Measurements from ENCODE around the gene KCNC3.

The KCNC3 gene

GRCh38 chr19:50266041-50266440 is 63.1 kb downstream of the KCNC3 start:
- Histone ChIP-seq H3K27me3 (ENCODE audit: control insufficient read depth, insufficient read depth, low read length) (no peaks in the 10 kb centered on the region), H3K4me1 (no peaks in the 10 kb centered on the region), H3K9me3 (ENCODE audit: control insufficient read depth, low read length) (no peaks in the 10 kb centered on the region), H3K27ac (no peak overlapping the region), H3K4me3 (ENCODE audit: low read depth, low read length) (no peak overlapping the region), H2AFZ (no peak overlapping the region), H3K4me2 (ENCODE audit: low read length) (no peak overlapping the region), H3K9ac (no peak overlapping the region), H3K36me3 (ENCODE audit: control insufficient read depth, insufficient read depth, low read length) (no peaks in the 10 kb centered on the region), H3K79me2 (no peaks in the 10 kb centered on the region)
- TF ChIP-seq CTCF (IDR thresholded peaks at IDR 0.05) = no peak

GRCh38 chr19:50264483-50265186 is 64.5 kb downstream of the KCNC3 start:
- no peak for TF ChIP-seq CTCF (IDR thresholded peaks at IDR 0.05)
- no peaks in the 10 kb centered on the region for H3K4me1 ChIP-seq
- H3K4me2 ChIP-seq (ENCODE audit: low read length) = no peak overlapping the region
- no peak overlapping the region for H2AFZ ChIP-seq
- no peak overlapping the region for H3K9ac ChIP-seq
- no peak overlapping the region for H3K27ac ChIP-seq
- H3K36me3 ChIP-seq (ENCODE audit: control insufficient read depth, insufficient read depth, low read length) = no peaks in the 10 kb centered on the region
- H3K27me3 ChIP-seq (ENCODE audit: control insufficient read depth, insufficient read depth, low read length) = no peaks in the 10 kb centered on the region
- H3K79me2 ChIP-seq = no peaks in the 10 kb centered on the region
- H3K4me3 ChIP-seq (ENCODE audit: low read depth, low read length) = no peak overlapping the region
- H3K9me3 ChIP-seq (ENCODE audit: control insufficient read depth, low read length) = no peaks in the 10 kb centered on the region

- no peak overlapping the region for H3K27ac ChIP-seq
- no peak overlapping the region for H2AFZ ChIP-seq
- TF ChIP-seq CTCF (IDR thresholded peaks at IDR 0.05) = no peak
- no peak overlapping the region for H3K9ac ChIP-seq
- H3K27me3 ChIP-seq (ENCODE audit: control insufficient read depth, insufficient read depth, low read length) = no peaks in the 10 kb centered on the region
- no peaks in the 10 kb centered on the region for H3K79me2 ChIP-seq
- no peaks in the 10 kb centered on the region for H3K36me3 ChIP-seq (ENCODE audit: control insufficient read depth, insufficient read depth, low read length)
- H3K4me2 ChIP-seq (ENCODE audit: low read length) = no peak overlapping the region
- H3K4me3 ChIP-seq (ENCODE audit: low read depth, low read length) = no peak overlapping the region
- no peaks in the 10 kb centered on the region for H3K9me3 ChIP-seq (ENCODE audit: control insufficient read depth, low read length)
- no peaks in the 10 kb centered on the region for H3K4me1 ChIP-seq
These were observed 66.0 kb downstream of the KCNC3 start for GRCh38 chr19:50263176-50263575.
